Measurements from ENCODE around the gene GABARAPL1.
A peak's percentile ranks its signal among the peaks of the same experiment; 100 is the strongest.

The GABARAPL1 gene

GRCh38 chr12:10235761-10236631 is 23.3 kb downstream of the GABARAPL1 start:
- DNase-seq = peak; percentile 22

GRCh38 chr12:10236720-10237119 is 24.0 kb downstream of the GABARAPL1 start:
- DNase-seq = no peak

- DNase-seq = no peak
Observed at GRCh38 chr12:10238526-10238925, 25.8 kb downstream of the GABARAPL1 start.

GRCh38 chr12:10241290-10241689 is 28.6 kb downstream of the GABARAPL1 start:
- no peak for DNase-seq

GRCh38 chr12:10241727-10242126 is 29.1 kb downstream of the GABARAPL1 start:
- no peak for DNase-seq

GRCh38 chr12:10242539-10242938 is 29.9 kb downstream of the GABARAPL1 start:
- no peak for DNase-seq

- DNase-seq = no peak
Observed at GRCh38 chr12:10243818-10244520, 31.3 kb downstream of the GABARAPL1 start.

GRCh38 chr12:10247436-10248058 is 34.9 kb downstream of the GABARAPL1 start:
- no peak for DNase-seq

- no peak for DNase-seq
Observed at GRCh38 chr12:10249690-10250455, 37.2 kb downstream of the GABARAPL1 start.

GRCh38 chr12:10251669-10252068 is 39.0 kb downstream of the GABARAPL1 start:
- DNase-seq = no peak

GRCh38 chr12:10252201-10252600 is 39.5 kb downstream of the GABARAPL1 start:
- DNase-seq = no peak

- no peak for DNase-seq
Observed at GRCh38 chr12:10256064-10256463, 43.4 kb downstream of the GABARAPL1 start.

- no peak for DNase-seq
Observed at GRCh38 chr12:10260927-10261326, 48.2 kb downstream of the GABARAPL1 start.

- DNase-seq = no peak
Observed at GRCh38 chr12:10268037-10268436, 55.4 kb downstream of the GABARAPL1 start.

- DNase-seq = no peak
Observed at GRCh38 chr12:10272467-10272866, 59.8 kb downstream of the GABARAPL1 start.

Data from NCI-H1105 (cell line).